GM20000 (cell line): ENCODE data around the gene MTARC1.

ENCODE experiments used
- DNase-seq: peaks from one replicate; pipeline ENCODE4 v3.0.0; 2012; ENCODE audit warnings: low spot score
- CTCF ChIP-seq: IDR thresholded peaks from 2 replicates; pipeline ENCODE4 v1.5.1; 2012; ENCODE audit warnings: mild to moderate bottlenecking, control low read depth; ENCODE audit errors: extremely low read depth, missing control alignments

Gene MTARC1

DNA sequence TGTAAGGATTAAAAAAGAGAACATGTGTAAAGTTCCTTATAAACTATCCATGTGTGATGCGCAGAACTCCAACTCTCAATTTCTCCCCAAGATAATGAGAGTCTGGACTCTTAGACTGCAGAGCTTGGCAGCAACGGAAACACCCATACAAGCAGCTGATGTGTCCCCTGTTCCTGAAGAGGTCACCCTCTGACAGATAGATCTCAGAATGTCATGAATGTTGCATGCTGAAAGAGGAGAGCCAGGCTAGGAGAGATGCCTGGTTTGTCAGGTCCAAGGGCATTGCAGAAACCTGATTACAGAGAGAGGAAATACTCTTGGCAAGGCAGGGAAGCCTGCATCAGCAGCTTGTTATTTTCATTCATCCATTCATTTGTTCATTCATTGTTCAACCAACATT is 24.2 kb downstream of the MTARC1 start:
- TF ChIP-seq CTCF: no peak
- DNase-seq: no peak

DNA sequence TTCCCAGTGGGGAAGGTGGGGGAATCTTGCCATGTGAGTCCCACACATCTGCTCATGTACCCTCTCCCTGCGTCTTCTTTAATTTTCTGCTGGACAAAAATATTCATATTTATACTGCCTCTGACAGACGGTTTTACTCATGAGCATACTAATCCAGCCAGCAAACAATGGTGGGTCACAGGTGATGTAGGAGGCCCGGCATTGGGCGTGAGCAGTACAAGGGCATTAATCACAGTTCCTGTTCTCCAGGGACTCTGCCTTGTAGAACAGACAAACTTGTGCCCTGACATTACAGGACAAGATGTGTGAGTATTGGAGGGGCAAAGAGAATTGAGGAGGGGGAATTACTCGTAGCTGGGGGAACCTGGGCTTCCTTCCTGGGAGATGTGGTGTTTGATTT is 25.0 kb downstream of the MTARC1 start:
- no peak for TF ChIP-seq CTCF
- no peak for DNase-seq

- DNase-seq: no peak
- TF ChIP-seq CTCF: no peak
Observed at GRCh38 chr1:220812308-220812707, 25.6 kb downstream of the MTARC1 start.

GRCh38 chr1:220813013-220813412 is 26.3 kb downstream of the MTARC1 start:
- DNase-seq: no peak

GRCh38 chr1:220815409-220815808 is 28.7 kb downstream of the MTARC1 start:
- DNase-seq: no peak
- TF ChIP-seq CTCF: no peak

More at GRCh38 chr1:220813013-220813412, 26.3 kb downstream of the MTARC1 start:
- no peak for TF ChIP-seq CTCF

- DNase-seq: no peak
- no peak for TF ChIP-seq CTCF
Observed at GRCh38 chr1:220817907-220818306, 31.2 kb downstream of the MTARC1 start.

DNA sequence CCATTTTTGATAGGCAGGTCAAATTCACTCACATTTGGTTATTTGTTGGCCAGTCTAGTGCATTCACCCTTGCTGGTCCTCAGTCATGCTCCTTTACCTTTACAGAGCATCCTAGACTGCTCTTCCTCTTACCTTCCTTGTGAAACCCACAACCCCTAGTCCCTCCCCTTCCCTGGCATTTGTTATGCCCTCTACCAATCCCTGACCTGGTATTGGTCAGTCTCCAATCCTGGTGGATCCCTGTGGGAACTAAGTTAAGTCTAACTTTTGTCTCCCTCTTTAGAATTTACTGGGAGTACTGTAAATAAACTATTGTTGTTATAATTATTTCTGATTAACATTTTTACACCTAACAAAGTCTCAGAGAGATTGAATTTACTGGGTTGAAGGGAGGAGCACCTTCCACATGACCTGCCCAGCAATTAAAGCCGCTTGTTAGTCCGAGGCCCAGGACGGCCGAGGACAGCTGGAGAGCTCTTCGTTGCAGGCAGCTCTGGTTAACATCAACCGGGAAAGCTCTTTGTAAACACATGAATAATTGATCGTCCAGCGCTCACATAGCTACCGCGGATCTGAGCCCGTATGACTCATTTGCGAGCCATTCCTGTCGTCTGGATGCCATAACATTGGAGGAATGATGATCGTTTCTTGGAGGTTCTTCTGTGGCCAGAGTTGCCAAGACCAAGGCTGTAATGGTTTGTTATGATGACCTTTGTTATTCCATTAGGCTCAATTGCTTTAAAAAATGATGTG is 31.9 kb downstream of the MTARC1 start:
- DNase-seq: no peak
- no peak for TF ChIP-seq CTCF
